Activated T-cell treated with anti-CD3 and anti-CD28 coated beads, Interleukin-2, amount 50 U/mL, for 24 hours (primary cell): ENCODE results near the gene SFN.

ENCODE experiments used
- DNase-seq: peaks from one replicate; pipeline ENCODE4 v3.0.0-alpha.2; 2020
- H3K27ac Mint-ChIP-seq: 2 replicates; pipeline ENCODE4 v1.8.0; 2020; ENCODE audit warnings: mild to moderate bottlenecking, mixed read lengths
- H3K27me3 Mint-ChIP-seq: 2 replicates; pipeline ENCODE4 v1.8.0; 2020; ENCODE audit warnings: mixed read lengths
- H3K36me3 Mint-ChIP-seq: 2 replicates; pipeline ENCODE4 v1.8.0; 2020; ENCODE audit warnings: low read depth, mixed read lengths
- H3K4me1 Mint-ChIP-seq: 2 replicates; pipeline ENCODE4 v1.8.0; 2020; ENCODE audit warnings: low read depth, mixed read lengths
- H3K4me3 Mint-ChIP-seq: 2 replicates; pipeline ENCODE4 v1.8.0; 2020; ENCODE audit warnings: mild to moderate bottlenecking, moderate library complexity, mixed read lengths
- H3K9me3 Mint-ChIP-seq: 2 replicates; pipeline ENCODE4 v1.8.0; 2020; ENCODE audit warnings: mixed read lengths

The SFN gene

DNA sequence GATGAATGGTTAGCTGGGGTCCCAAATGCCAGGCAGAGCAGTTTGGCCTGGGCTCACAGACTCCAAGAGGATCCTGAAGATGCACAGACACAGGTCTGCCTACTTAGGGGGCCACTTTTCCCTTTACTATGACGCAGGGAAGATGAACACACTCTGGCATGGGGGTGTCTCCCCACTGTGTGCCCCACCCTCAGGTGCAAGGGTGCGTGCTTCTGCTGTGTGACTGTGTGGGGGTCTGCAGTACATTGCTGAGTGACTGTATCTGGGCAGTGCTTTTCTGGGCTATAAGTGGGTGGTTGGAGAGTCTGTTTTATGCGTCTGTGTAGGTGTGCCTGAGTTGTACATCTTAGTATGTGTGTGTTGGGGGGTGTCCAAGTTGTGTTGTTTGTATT, 47.0 kb downstream of the SFN start:
- Mint-ChIP-seq H3K27ac (no peak overlapping the region), H3K4me3 (no peak overlapping the region), H3K9me3 (no peaks in the 10 kb centered on the region), H3K36me3 (no peaks in the 10 kb centered on the region), H3K4me1 (no peaks in the 10 kb centered on the region), H3K27me3 (no peaks in the 10 kb centered on the region)
- DNase-seq, result no peak

DNA sequence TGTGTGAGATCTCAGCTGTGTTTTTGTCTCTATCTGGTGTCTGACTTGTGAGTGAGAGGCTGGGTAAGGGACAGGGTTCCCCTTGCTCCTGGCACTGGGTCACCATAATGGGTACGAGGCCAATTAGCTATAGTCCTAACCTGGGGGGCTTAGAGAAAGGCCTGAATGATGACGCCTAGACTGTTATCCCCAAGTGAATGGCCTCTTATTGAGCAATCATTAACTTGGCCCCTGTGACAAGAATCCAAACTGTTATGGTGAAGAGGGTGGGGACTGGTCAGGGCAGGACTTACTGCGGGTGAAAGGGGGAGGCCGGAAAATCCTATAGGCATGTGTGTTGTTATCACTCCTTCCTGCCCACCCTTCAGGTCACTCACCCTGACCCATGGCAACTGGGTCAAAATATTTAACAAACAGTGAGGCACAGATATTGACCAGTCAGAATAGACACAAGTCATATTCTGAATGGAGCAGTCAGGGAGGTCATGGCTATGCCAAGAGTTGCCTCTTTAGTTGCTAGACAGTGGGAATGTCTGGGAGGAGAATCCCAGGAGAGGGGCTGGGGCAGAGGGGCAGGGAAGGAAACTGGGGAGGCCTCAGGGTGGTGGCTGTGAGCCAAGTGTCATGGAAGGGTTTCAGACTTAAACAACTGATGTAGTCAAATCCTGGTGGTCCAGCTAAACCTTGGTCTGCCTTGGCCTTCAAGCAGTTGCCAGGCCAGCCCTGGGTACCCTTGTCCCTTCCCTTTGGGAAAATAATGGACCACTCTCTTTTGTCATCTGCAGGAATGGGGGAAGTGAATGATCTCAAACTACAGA, 47.6 kb downstream of the SFN start:
- no peak for DNase-seq
- no peaks in the 10 kb centered on the region for H3K36me3 Mint-ChIP-seq
- H3K27ac Mint-ChIP-seq, result no peak overlapping the region
- no peaks in the 10 kb centered on the region for H3K4me1 Mint-ChIP-seq
- no peaks in the 10 kb centered on the region for H3K9me3 Mint-ChIP-seq
- H3K4me3 Mint-ChIP-seq, result no peak overlapping the region
- H3K27me3 Mint-ChIP-seq, result no peaks in the 10 kb centered on the region

DNA sequence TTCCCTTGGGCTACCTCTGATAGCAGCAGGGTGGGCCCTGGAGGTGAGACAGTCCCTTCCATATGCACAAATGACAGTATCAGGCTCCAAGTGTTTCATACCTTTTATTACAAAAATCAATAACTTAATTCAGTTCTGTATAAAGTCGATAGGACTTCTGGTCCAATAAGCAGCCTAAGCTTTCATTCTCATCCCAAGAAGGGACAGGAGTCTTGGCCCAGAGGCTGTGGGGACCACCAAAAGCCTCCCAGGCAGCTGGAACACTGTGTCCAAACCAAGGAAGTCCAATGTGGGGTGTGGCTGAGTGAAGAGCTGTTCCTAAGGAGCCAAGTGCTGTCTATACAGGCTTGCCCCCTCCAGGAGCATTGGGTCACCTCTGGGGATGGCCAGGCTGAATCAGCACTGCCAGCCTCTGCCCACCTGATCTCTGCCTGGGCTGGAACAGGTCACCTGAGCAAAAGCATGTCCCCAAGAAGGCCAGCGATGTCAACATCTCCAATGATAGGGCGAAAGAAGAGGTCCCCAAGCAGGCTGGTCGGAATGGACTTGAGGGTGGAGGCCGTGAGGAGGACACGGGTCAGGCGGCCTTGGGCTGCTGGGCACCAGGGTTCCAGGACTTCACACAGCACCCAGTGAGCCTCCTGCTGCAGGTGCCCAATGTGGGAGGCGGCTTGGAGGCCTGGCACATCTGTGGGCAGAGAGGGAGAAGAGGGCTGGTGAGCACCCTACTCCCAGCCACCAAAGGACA, 48.6 kb downstream of the SFN start:
- no peak for DNase-seq
- H3K36me3 Mint-ChIP-seq, result no peaks in the 10 kb centered on the region
- no peaks in the 10 kb centered on the region for H3K27me3 Mint-ChIP-seq
- H3K4me3 Mint-ChIP-seq, result no peak overlapping the region
- no peak overlapping the region for H3K27ac Mint-ChIP-seq
- H3K4me1 Mint-ChIP-seq, result no peaks in the 10 kb centered on the region
- no peaks in the 10 kb centered on the region for H3K9me3 Mint-ChIP-seq

DNA sequence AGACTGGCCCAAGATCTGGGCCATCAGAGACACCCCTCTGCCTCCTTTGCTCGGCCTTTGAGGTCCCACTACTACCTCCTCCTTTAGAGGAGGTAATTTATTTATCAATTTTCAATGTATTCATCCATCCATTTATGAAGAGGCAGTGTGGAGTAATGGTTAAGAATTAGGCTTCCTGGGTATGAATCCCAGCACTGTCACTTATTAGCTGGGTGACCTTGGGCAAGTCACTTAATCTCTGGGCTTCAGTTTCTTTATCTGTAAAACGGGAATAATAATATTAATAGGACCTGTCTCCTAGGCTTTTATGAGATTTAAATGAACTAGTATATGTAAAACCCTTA, 49.2 kb downstream of the SFN start:
- Mint-ChIP-seq H3K4me1 (no peaks in the 10 kb centered on the region), H3K4me3 (no peak overlapping the region), H3K27me3 (no peaks in the 10 kb centered on the region), H3K9me3 (no peaks in the 10 kb centered on the region), H3K36me3 (no peaks in the 10 kb centered on the region), H3K27ac (no peak overlapping the region)
- no peak for DNase-seq

DNA sequence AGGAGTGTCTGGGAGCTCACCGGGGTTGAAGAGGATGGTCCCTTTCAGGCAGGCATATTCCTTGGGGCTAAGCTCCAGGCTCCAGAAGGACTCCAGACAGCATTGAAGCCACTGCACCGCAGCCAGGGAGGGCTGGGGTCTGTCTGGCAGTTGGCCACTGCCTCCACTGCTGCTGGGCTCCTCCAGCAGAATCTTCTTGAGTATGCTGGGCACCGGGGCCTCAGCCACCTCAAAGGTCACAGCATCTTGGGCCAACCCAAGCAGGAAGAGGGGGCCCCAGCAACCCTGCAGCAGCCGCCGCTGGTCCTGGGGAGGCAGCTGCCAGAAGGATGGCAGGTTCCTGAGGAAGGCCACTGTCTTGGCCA, 50.4 kb downstream of the SFN start:
- Mint-ChIP-seq H3K27ac (no peak overlapping the region), H3K36me3 (no peaks in the 10 kb centered on the region), H3K9me3 (no peaks in the 10 kb centered on the region), H3K4me3 (no peak overlapping the region), H3K27me3 (no peaks in the 10 kb centered on the region), H3K4me1 (no peaks in the 10 kb centered on the region)
- no peak for DNase-seq
